ENCODE measurements around the gene LDB2. TPM values are rescaled to one million over a fixed set of nuclear protein-coding genes. Genes with fewer than 3 reads are reported as not detected.

Gene LDB2
- polyA plus RNA-seq, 3 donors = not detected

GRCh38 chr4:16687845-16688244, 210.6 kb downstream of the LDB2 start:
- no peak overlapping the region for H3K4me3 Mint-ChIP-seq
- Histone ChIP-seq H3K4me3 (replicated peaks in 1 of 3; ENCODE audit: low read depth in 2 of 3, low read length in 3 of 3) (no peak overlapping the region), H3K4me2 (replicated peaks; ENCODE audit: extremely low read depth, low read length, poor library complexity, severe bottlenecking) (no peak overlapping the region), H2AFZ (ENCODE audit: insufficient read depth, low read depth, low read length, poor library complexity, severe bottlenecking) (no peak overlapping the region), H3K27me3 (ENCODE audit: control insufficient read depth in 2 of 2, insufficient read depth in 2 of 2, low read length in 2 of 2) (no peaks in the 10 kb centered on the region), H4K20me1 (ENCODE audit: insufficient read depth, low read length) (no peaks in the 10 kb centered on the region), H3K36me3 (replicated peaks in 1 of 2; ENCODE audit: control insufficient read depth in 1 of 2, insufficient read depth in 2 of 2, low read length in 2 of 2) (no peaks in the 10 kb centered on the region), H3K79me2 (ENCODE audit: insufficient read depth, low read length) (no peaks in the 10 kb centered on the region), H3K9me3 (replicated peaks in 1 of 2; ENCODE audit: control insufficient read depth in 1 of 2, insufficient read depth in 1 of 2, low read length in 2 of 2) (no peaks in the 10 kb centered on the region), H3K9ac (ENCODE audit: insufficient read depth, low read length, poor library complexity, severe bottlenecking) (no peak overlapping the region), H3K4me1 (ENCODE audit: control insufficient read depth in 1 of 2, insufficient read depth in 2 of 2, low read length in 2 of 2) (no peaks in the 10 kb centered on the region), H3K27ac (ENCODE audit: low read depth in 1 of 2, low read length in 2 of 2) (no peak overlapping the region)
- H3K27me3 Mint-ChIP-seq (ENCODE audit: low read depth in 3 of 3) = peaks cover 0 to 1% (median 0%) of the 10 kb centered on the region in 3 donors
- whole genome bisulfite sequencing (ENCODE audit: insufficient coverage) = 100% methylated on average over 1 of the region's 3 CpGs
- TF ChIP-seq CTCF (IDR thresholded peaks at IDR 0.05) = no peak
- intact Hi-C loops (cut with micrococcal nuclease) = no loop called here
- peaks cover 0 to 3% (median 0%) of the 10 kb centered on the region in 7 donors for H3K9me3 Mint-ChIP-seq
- no peak overlapping the region for H3K27ac Mint-ChIP-seq
- no peaks in the 10 kb centered on the region for H3K36me3 Mint-ChIP-seq
- no peak for DNase-seq
- no peaks in the 10 kb centered on the region for H3K4me1 Mint-ChIP-seq

GRCh38 chr4:16687011-16687410, 211.4 kb downstream of the LDB2 start:
- 83% methylated on average over 1 of the region's 2 CpGs for WGBS (ENCODE audit: insufficient coverage)
- Histone ChIP-seq H3K9ac (ENCODE audit: insufficient read depth, low read length, poor library complexity, severe bottlenecking) (no peak overlapping the region), H3K4me1 (ENCODE audit: control insufficient read depth in 1 of 2, insufficient read depth in 2 of 2, low read length in 2 of 2) (no peaks in the 10 kb centered on the region), H4K20me1 (ENCODE audit: insufficient read depth, low read length) (no peaks in the 10 kb centered on the region), H3K27ac (ENCODE audit: low read depth in 1 of 2, low read length in 2 of 2) (no peak overlapping the region), H2AFZ (ENCODE audit: insufficient read depth, low read depth, low read length, poor library complexity, severe bottlenecking) (no peak overlapping the region), H3K27me3 (ENCODE audit: control insufficient read depth in 2 of 2, insufficient read depth in 2 of 2, low read length in 2 of 2) (no peaks in the 10 kb centered on the region), H3K9me3 (replicated peaks in 1 of 2; ENCODE audit: control insufficient read depth in 1 of 2, insufficient read depth in 1 of 2, low read length in 2 of 2) (no peaks in the 10 kb centered on the region), H3K36me3 (replicated peaks in 1 of 2; ENCODE audit: control insufficient read depth in 1 of 2, insufficient read depth in 2 of 2, low read length in 2 of 2) (no peaks in the 10 kb centered on the region), H3K4me3 (replicated peaks in 1 of 3; ENCODE audit: low read depth in 2 of 3, low read length in 3 of 3) (no peak overlapping the region), H3K79me2 (ENCODE audit: insufficient read depth, low read length) (no peaks in the 10 kb centered on the region), H3K4me2 (replicated peaks; ENCODE audit: extremely low read depth, low read length, poor library complexity, severe bottlenecking) (no peak overlapping the region)
- Mint-ChIP-seq H3K27me3 (ENCODE audit: low read depth in 3 of 3) (peaks cover 0 to 4% (median 1%) of the 10 kb centered on the region in 3 donors), H3K36me3 (no peaks in the 10 kb centered on the region), H3K4me3 (no peak overlapping the region), H3K9me3 (peaks cover 0 to 3% (median 0%) of the 10 kb centered on the region in 7 donors), H3K27ac (no peak overlapping the region), H3K4me1 (no peaks in the 10 kb centered on the region)
- intact Hi-C loops (cut with micrococcal nuclease) = no loop called here
- no peak for TF ChIP-seq CTCF (IDR thresholded peaks at IDR 0.05)
- no peak for DNase-seq

Data from CD14-positive monocyte (primary cell).